ENCODE measurements around the gene DLGAP1. TPM values are rescaled to one million over a fixed set of nuclear protein-coding genes. Genes with fewer than 3 reads are reported as not detected.

DLGAP1 gene
- total RNA-seq, 1 experiment from 2014 or later: 23.0 TPM

DNA sequence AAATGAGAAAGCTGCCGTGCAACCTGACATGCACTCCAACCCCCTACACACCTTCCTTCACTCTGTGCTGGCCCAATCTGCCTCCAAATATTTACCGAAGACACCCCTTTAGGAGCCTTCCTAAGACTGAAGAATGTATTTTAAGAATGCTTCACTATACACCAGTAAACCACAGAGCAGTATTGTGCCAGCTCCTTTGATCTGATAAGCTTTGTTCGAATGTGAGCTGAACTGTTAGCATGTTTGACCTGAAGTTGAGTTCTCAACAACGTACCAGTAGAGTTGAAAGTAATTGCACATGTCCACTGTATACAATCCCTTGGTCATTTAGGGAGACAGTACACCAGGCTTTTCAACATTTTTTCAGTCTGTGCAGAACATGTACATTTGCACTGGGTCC, 745.9 kb downstream of the DLGAP1 start (continued):
- no peak for TF ChIP-seq GTF2I (CRISPR knock-in tag; conservative IDR thresholded peaks at IDR 0.05)
- TF ChIP-seq, protein P1, sequence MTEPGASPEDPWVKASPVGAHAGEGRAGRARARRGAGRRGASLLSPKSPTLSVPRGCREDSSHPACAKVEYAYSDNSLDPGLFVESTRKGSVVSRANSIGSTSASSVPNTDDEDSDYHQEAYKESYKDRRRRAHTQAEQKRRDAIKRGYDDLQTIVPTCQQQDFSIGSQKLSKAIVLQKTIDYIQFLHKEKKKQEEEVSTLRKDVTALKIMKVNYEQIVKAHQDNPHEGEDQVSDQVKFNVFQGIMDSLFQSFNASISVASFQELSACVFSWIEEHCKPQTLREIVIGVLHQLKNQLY (CRISPR knock-in tag; IDR thresholded peaks at IDR 0.05): no peak
- TF ChIP-seq ZNF219 (CRISPR knock-in tag; IDR thresholded peaks at IDR 0.05; ENCODE audit: borderline replicate concordance): no peak
- TF ChIP-seq, protein P2, sequence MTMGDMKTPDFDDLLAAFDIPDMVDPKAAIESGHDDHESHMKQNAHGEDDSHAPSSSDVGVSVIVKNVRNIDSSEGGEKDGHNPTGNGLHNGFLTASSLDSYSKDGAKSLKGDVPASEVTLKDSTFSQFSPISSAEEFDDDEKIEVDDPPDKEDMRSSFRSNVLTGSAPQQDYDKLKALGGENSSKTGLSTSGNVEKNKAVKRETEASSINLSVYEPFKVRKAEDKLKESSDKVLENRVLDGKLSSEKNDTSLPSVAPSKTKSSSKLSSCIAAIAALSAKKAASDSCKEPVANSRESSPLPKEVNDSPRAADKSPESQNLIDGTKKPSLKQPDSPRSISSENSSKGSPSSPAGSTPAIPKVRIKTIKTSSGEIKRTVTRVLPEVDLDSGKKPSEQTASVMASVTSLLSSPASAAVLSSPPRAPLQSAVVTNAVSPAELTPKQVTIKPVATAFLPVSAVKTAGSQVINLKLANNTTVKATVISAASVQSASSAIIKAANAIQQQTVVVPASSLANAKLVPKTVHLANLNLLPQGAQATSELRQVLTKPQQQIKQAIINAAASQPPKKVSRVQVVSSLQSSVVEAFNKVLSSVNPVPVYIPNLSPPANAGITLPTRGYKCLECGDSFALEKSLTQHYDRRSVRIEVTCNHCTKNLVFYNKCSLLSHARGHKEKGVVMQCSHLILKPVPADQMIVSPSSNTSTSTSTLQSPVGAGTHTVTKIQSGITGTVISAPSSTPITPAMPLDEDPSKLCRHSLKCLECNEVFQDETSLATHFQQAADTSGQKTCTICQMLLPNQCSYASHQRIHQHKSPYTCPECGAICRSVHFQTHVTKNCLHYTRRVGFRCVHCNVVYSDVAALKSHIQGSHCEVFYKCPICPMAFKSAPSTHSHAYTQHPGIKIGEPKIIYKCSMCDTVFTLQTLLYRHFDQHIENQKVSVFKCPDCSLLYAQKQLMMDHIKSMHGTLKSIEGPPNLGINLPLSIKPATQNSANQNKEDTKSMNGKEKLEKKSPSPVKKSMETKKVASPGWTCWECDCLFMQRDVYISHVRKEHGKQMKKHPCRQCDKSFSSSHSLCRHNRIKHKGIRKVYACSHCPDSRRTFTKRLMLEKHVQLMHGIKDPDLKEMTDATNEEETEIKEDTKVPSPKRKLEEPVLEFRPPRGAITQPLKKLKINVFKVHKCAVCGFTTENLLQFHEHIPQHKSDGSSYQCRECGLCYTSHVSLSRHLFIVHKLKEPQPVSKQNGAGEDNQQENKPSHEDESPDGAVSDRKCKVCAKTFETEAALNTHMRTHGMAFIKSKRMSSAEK (CRISPR knock-in tag; IDR thresholded peaks at IDR 0.05; ENCODE audit: borderline replicate concordance): no peak

DNA sequence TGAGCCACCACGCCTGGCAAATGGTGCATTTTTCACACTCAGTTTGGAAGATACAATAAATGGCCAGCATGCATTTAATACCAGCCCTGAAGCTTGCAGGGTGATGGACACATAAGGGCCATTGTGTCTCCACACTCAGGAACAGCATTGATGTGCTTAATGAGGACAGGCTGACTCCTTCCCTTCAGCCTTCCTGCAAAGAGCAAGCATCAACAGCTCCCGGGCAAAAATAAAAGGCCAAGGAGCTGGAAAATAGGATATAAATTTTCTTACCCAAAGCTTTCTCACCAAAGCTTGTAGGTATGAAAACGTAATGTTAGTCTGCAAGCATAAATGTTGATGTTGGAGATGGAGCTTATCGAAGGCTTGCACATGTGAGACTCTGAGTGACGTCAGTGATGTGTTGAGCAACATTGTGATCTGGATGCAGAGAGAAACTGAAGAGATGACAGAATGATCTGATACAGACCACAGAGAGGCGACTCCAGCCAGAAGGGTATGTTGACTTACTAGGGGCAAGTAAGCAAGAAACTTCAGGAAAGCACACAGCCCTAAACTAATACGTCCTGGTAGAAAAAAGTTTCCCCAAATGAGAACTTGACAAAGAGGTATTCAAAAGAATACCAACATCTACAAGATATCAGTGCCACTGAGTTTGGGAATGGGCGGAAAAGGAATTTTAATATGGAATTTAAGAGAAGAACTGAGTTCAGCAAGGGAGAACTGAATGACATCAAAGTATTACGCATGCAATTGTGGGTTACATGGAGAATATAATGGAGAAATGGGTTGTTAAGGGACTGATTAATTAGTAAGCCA, 748.6 kb downstream of the DLGAP1 start:
- CTCF ChIA-PET: interaction anchor here (0.7 to 2.2 kb wide), 4 partner anchors 19 to 66 kb away, joined by 3 to 5 read pairs (median 4); no protein-coding TSS in a partner anchor
- no peaks in the 10 kb centered on the region for H3K36me3 Mint-ChIP-seq
- POLR2A ChIA-PET: no interaction called here
- H3K9me3 Mint-ChIP-seq: no peaks in the 10 kb centered on the region
- no peak overlapping the region for H3K27ac Mint-ChIP-seq
- H3K27me3 Mint-ChIP-seq (ENCODE audit: low read depth): no peaks in the 10 kb centered on the region; the same call in 1 of the 2 replicates
- H3K4me3 Mint-ChIP-seq: no peak overlapping the region
- DNase-seq (ENCODE audit: low spot score) (no peak), ATAC-seq (no peak)
- TF ChIP-seq, protein P3, sequence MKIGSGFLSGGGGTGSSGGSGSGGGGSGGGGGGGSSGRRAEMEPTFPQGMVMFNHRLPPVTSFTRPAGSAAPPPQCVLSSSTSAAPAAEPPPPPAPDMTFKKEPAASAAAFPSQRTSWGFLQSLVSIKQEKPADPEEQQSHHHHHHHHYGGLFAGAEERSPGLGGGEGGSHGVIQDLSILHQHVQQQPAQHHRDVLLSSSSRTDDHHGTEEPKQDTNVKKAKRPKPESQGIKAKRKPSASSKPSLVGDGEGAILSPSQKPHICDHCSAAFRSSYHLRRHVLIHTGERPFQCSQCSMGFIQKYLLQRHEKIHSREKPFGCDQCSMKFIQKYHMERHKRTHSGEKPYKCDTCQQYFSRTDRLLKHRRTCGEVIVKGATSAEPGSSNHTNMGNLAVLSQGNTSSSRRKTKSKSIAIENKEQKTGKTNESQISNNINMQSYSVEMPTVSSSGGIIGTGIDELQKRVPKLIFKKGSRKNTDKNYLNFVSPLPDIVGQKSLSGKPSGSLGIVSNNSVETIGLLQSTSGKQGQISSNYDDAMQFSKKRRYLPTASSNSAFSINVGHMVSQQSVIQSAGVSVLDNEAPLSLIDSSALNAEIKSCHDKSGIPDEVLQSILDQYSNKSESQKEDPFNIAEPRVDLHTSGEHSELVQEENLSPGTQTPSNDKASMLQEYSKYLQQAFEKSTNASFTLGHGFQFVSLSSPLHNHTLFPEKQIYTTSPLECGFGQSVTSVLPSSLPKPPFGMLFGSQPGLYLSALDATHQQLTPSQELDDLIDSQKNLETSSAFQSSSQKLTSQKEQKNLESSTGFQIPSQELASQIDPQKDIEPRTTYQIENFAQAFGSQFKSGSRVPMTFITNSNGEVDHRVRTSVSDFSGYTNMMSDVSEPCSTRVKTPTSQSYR (CRISPR knock-in tag; IDR thresholded peaks at IDR 0.05): no peak
- H3K4me1 Mint-ChIP-seq: peaks cover 8% of the 10 kb centered on the region

DNA sequence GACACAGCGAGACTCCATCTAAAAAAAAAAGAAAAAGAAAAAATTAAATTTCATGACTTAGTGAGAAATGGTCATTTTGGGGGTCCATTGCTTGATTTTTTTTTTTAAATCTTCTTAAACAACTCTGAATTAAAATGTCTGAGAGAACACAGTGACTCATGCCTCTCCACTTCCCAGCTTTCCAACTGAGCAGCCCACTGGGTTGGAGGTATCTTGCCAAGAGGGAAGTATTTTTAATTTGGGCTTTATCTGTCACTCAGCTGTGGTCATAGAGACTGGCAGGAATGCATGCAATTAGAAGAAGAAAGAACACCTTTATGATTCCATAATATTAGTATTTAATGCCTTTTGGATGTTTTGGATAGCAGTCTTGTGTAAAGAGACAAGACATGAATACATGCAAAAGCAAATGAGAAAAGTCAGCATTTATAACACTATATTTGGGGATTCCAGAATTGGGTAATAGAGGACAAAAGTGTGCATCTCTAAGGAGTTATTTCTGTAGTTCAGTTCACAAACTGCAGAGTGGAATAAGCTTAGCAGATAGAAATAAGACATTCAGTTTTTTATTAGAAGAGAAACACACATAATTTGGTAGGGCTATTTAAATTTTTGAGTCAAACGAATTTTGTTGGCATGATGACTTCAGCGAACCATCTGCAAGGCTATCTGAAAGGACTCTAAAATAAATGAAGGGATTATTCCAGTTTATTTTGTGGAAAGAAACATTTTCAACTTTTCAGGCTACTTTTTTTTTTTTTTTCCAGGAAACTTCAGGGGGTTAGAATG, 750.4 kb downstream of the DLGAP1 start:
- H3K27me3 Mint-ChIP-seq (ENCODE audit: low read depth): no peaks in the 10 kb centered on the region; the same call in 1 of the 2 replicates
- no peaks in the 10 kb centered on the region for H3K36me3 Mint-ChIP-seq
- no peak for ATAC-seq
- no peak overlapping the region for H3K4me3 Mint-ChIP-seq
- no peak for DNase-seq (ENCODE audit: low spot score)
- no peak overlapping the region for H3K27ac Mint-ChIP-seq
- peaks cover 8% of the 10 kb centered on the region for H3K4me1 Mint-ChIP-seq
- no peaks in the 10 kb centered on the region for H3K9me3 Mint-ChIP-seq
- ChIA-PET POLR2A (no interaction called here), CTCF (interaction anchor here (1.6 to 3.8 kb wide), 5 partner anchors 12 to 291 kb away, joined by 7 to 47 read pairs (median 20); no protein-coding TSS in a partner anchor)
- TF ChIP-seq TEAD4 (CRISPR knock-in tag; IDR thresholded peaks at IDR 0.05) (no peak), FOXK1 (CRISPR knock-in tag; IDR thresholded peaks at IDR 0.05) (no peak), MYBL2 (CRISPR knock-in tag; IDR thresholded peaks at IDR 0.05) (no peak), TCF7 (CRISPR knock-in tag; IDR thresholded peaks at IDR 0.05; ENCODE audit: low read depth) (no peak), NR2C2 (CRISPR knock-in tag; IDR thresholded peaks at IDR 0.05) (no peak), ZNF423 (CRISPR knock-in tag; IDR thresholded peaks at IDR 0.05) (no peak), GABPB1 (CRISPR knock-in tag; IDR thresholded peaks at IDR 0.05) (no peak), FOXP1 (CRISPR knock-in tag; IDR thresholded peaks at IDR 0.05; ENCODE audit: borderline replicate concordance) (no peak), ZBTB21 (CRISPR knock-in tag; IDR thresholded peaks at IDR 0.05; ENCODE audit: borderline replicate concordance) (no peak)
- TF ChIP-seq, protein P4, sequence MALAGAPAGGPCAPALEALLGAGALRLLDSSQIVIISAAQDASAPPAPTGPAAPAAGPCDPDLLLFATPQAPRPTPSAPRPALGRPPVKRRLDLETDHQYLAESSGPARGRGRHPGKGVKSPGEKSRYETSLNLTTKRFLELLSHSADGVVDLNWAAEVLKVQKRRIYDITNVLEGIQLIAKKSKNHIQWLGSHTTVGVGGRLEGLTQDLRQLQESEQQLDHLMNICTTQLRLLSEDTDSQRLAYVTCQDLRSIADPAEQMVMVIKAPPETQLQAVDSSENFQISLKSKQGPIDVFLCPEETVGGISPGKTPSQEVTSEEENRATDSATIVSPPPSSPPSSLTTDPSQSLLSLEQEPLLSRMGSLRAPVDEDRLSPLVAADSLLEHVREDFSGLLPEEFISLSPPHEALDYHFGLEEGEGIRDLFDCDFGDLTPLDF (CRISPR knock-in tag; IDR thresholded peaks at IDR 0.05): no peak
- TF ChIP-seq, protein P5, sequence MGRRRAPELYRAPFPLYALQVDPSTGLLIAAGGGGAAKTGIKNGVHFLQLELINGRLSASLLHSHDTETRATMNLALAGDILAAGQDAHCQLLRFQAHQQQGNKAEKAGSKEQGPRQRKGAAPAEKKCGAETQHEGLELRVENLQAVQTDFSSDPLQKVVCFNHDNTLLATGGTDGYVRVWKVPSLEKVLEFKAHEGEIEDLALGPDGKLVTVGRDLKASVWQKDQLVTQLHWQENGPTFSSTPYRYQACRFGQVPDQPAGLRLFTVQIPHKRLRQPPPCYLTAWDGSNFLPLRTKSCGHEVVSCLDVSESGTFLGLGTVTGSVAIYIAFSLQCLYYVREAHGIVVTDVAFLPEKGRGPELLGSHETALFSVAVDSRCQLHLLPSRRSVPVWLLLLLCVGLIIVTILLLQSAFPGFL (CRISPR knock-in tag; IDR thresholded peaks at IDR 0.05; ENCODE audit: borderline replicate concordance): no peak
- TF ChIP-seq, protein P6, sequence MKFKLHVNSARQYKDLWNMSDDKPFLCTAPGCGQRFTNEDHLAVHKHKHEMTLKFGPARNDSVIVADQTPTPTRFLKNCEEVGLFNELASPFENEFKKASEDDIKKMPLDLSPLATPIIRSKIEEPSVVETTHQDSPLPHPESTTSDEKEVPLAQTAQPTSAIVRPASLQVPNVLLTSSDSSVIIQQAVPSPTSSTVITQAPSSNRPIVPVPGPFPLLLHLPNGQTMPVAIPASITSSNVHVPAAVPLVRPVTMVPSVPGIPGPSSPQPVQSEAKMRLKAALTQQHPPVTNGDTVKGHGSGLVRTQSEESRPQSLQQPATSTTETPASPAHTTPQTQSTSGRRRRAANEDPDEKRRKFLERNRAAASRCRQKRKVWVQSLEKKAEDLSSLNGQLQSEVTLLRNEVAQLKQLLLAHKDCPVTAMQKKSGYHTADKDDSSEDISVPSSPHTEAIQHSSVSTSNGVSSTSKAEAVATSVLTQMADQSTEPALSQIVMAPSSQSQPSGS (CRISPR knock-in tag; IDR thresholded peaks at IDR 0.05; ENCODE audit: borderline replicate concordance, low read depth): no peak

Data from WTC11 (cell line).